GM18511 (cell line): ENCODE results near the gene MALSU1.
"Not testable (repeated sequence)": the region's sequence is repeated elsewhere in the genome, so short reads cannot be mapped to it uniquely, and the experiment has no call there.

Experiments
- ATAC-seq: cut with Tn5 transposase; IDR thresholded peaks from one replicate; pipeline ENCODE4 v1.9.1; 2021; ENCODE audit warnings: mild to moderate bottlenecking, moderate library complexity; ENCODE audit not compliant: unreplicated experiment

MALSU1 gene

GRCh38 chr7:23285657-23286646 is 13.2 kb upstream of the MALSU1 start:
- ATAC-seq = no peak

GRCh38 chr7:23287612-23288011 is 11.5 kb upstream of the MALSU1 start:
- ATAC-seq = no peak

- no peak for ATAC-seq
These were observed 8.1 kb upstream of the MALSU1 start for GRCh38 chr7:23290993-23291392.

- no peak for ATAC-seq
These were observed 7.1 kb upstream of the MALSU1 start for GRCh38 chr7:23291957-23292560.

- no peak for ATAC-seq
These were observed 6.5 kb upstream of the MALSU1 start for GRCh38 chr7:23292623-23293022.

- no peak for ATAC-seq
These were observed 5.6 kb upstream of the MALSU1 start for GRCh38 chr7:23293500-23294073.

GRCh38 chr7:23294549-23295400 is 4.4 kb upstream of the MALSU1 start:
- no peak for ATAC-seq

GRCh38 chr7:23295401-23295697 is 3.8 kb upstream of the MALSU1 start:
- no peak for ATAC-seq

GRCh38 chr7:23298141-23298881 is 828 bp upstream of the MALSU1 start:
- ATAC-seq = no peak

- peak; percentile 15 for ATAC-seq
These were observed 696 bp downstream of the MALSU1 start for GRCh38 chr7:23299770-23300300.

GRCh38 chr7:23306936-23307521 is 7.9 kb downstream of the MALSU1 start:
- no peak for ATAC-seq

GRCh38 chr7:23308754-23309153 is 9.6 kb downstream of the MALSU1 start:
- ATAC-seq = no peak

- ATAC-seq = not testable (repeated sequence)
These were observed 13.0 kb downstream of the MALSU1 start for GRCh38 chr7:23312141-23312540.

- ATAC-seq = no peak
These were observed 16.2 kb downstream of the MALSU1 start for GRCh38 chr7:23315366-23315765.

- no peak for ATAC-seq
These were observed 32.0 kb downstream of the MALSU1 start for GRCh38 chr7:23331132-23331531.

- ATAC-seq = no peak
These were observed 33.1 kb downstream of the MALSU1 start for GRCh38 chr7:23332193-23332592.

- no peak for ATAC-seq
These were observed 33.9 kb downstream of the MALSU1 start for GRCh38 chr7:23332910-23333612.

- ATAC-seq = no peak
These were observed 34.6 kb downstream of the MALSU1 start for GRCh38 chr7:23333671-23334246.
